Stimulated activated CD4-positive, alpha-beta T cell treated with anti-CD3 and anti-CD28 coated beads, Interleukin-1b, Interleukin-23, amount 100 ng/mL, for 24 hours (primary cell): ENCODE data around the gene GINS2.

Source experiments
- DNase-seq, 4 experiments: peaks; one replicate each; pipeline ENCODE4 v3.0.0-alpha.2; 2020; ENCODE audit warnings: low read depth in 4 of 4, low spot score in 1 of 4

The GINS2 gene

GRCh38 chr16:85716022-85716679 is 27.4 kb upstream of the GINS2 start:
- no peak for DNase-seq

GRCh38 chr16:85715169-85716021 is 26.6 kb upstream of the GINS2 start:
- DNase-seq = no peak

GRCh38 chr16:85712801-85713200 is 24.0 kb upstream of the GINS2 start:
- no peak for DNase-seq

- no peak for DNase-seq
Observed at GRCh38 chr16:85711982-85712587, 23.3 kb upstream of the GINS2 start.

GRCh38 chr16:85710732-85711131 is 22.0 kb upstream of the GINS2 start:
- DNase-seq = no peak

GRCh38 chr16:85709766-85710585 is 21.2 kb upstream of the GINS2 start:
- no peak for DNase-seq

- no peak for DNase-seq
Observed at GRCh38 chr16:85708338-85708737, 19.6 kb upstream of the GINS2 start.

GRCh38 chr16:85707528-85708095 is 18.9 kb upstream of the GINS2 start:
- no peak for DNase-seq

- DNase-seq = no peak
Observed at GRCh38 chr16:85706449-85707034, 17.8 kb upstream of the GINS2 start.

GRCh38 chr16:85704900-85705846 is 16.4 kb upstream of the GINS2 start:
- DNase-seq = no peak

GRCh38 chr16:85704011-85704410 is 15.3 kb upstream of the GINS2 start:
- DNase-seq = no peak

- no peak for DNase-seq
Observed at GRCh38 chr16:85699628-85700027, 10.9 kb upstream of the GINS2 start.

- no peak for DNase-seq
Observed at GRCh38 chr16:85698935-85699558, 10.3 kb upstream of the GINS2 start.

- no peak for DNase-seq
Observed at GRCh38 chr16:85698459-85698891, 9.7 kb upstream of the GINS2 start.

GRCh38 chr16:85697431-85697830 is 8.7 kb upstream of the GINS2 start:
- DNase-seq = no peak

GRCh38 chr16:85696781-85697180 is 8.0 kb upstream of the GINS2 start:
- no peak for DNase-seq

- DNase-seq = no peak
Observed at GRCh38 chr16:85695196-85696128, 6.7 kb upstream of the GINS2 start.
